DND-41 (cell line): ENCODE measurements around the gene PLCB4.

Experiments used
- CTCF ChIP-seq: IDR thresholded peaks from 2 replicates; pipeline ENCODE4 v1.5.1; 2012; ENCODE audit warnings: borderline replicate concordance, low read length, moderate library complexity, mild to moderate bottlenecking; ENCODE audit not compliant: poor library complexity, severe bottlenecking; ENCODE audit errors: extremely low read depth
- EZH2 ChIP-seq: IDR thresholded peaks from 3 replicates; pipeline ENCODE4 v1.6.1; 2012; ENCODE audit warnings: borderline replicate concordance, low read depth, mild to moderate bottlenecking, moderate library complexity, low read length, inconsistent platforms; ENCODE audit not compliant: severe bottlenecking

- TF ChIP-seq CTCF (no peak), EZH2 (no peak)
Measured at GRCh38 chr20:9490161-9490560, 421.3 kb downstream of the PLCB4 start.
